NCI-H1930 (cell line): ENCODE data around the gene CPNE8.

Source experiments
- DNase-seq, 2 experiments: peaks; one replicate each; lab custom pipeline; 2025; lab: John Stamatoyannopoulos, UW

Gene CPNE8

DNA sequence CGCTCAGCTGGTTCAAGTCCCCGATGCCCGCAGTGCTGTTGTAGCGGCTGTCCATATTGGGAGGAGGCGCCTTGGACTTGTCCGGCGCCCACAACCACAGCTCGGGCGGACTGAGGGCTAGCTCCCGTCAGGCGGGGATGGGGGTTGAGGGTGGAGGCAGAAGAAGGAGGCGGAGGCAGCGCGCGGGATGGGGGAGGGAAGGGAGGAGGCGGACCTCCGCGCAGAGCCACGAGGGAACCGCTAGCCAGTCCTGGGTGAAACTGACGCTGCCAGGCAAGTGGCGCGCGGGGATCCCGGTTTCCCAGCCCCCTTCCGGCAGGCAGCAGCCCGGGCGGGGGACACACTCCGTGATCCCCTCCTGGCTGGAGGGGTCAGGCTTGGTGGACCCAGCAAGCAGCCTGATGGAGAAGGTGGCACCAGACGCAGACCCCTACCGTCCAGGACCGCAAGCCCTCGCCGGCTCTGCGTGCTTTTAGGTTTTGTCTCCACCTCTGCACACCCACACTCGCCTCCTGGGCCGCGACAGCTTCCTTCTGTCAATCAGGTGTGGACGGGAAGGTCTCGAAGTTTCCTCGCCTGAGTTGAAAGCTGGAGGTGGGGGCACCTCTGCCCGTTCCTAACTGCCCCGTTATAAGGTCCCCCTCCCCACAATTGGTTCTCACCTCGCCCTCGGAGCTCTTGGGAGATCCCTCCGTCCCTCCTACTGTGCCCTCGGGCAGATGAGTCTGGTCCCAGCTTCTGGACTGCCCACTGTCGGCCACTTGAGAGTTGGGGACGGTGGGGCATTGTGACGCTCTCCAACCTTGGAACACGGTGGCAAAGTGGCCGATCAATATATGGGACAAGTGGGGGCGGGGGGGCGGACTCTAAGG, at the start of gene CPNE8:
CPNE8 (minus strand) TSS at position 112 of the 872 bp plus-strand sequence; CDS start at position 55, 57 bp downstream.
- peak in 1 of 2 experiments; percentile 34 for DNase-seq

DNA sequence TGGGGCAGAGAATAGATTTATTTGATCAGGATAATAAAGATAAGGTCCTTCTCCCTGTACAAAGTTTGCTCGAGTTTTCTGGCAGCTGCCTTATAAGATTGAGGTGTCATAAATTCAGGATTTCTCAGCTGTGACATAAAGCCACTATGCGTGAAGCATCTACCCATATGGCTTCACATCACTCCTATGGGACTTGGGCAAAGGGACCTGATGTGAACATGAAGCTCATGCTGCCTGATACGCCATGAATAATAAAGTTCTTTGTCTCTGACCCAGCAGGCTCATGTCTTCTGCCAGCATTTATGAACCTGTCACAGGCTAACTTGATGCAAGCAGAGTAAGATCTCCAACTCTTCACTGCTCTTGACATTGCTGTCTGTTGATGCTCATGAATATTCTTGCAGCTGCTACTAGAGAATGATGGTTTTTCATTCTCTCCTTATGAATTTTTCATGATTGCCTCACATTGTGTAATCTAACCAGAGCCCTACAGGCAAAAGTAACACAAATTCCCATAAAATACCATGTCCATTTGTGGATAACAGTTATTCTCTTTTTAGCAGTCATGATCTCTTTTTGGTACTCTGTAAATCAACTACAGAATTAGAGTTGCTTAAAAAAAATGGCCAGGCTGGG, 49.0 kb upstream of the CPNE8 start:
- no peak for DNase-seq

DNA sequence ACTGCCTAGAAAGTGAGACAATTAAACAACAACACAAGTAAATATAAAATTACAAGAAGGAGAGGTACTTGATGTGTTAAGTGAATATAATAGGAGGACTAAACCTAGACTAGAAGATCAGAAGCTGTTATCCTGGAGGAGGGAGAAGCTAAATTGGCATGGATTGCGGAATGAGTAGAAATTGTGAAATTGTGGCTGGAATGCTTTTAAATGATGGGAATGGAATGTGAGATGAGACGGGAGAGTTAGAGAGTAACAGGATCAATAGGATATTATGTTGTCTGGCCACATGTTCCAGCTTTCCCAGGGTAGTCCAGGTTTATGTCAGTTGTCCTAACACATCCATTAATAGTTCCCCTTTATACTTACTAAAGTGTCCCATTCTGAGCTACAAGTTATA, 44.0 kb upstream of the CPNE8 start:
- DNase-seq: no peak

DNA sequence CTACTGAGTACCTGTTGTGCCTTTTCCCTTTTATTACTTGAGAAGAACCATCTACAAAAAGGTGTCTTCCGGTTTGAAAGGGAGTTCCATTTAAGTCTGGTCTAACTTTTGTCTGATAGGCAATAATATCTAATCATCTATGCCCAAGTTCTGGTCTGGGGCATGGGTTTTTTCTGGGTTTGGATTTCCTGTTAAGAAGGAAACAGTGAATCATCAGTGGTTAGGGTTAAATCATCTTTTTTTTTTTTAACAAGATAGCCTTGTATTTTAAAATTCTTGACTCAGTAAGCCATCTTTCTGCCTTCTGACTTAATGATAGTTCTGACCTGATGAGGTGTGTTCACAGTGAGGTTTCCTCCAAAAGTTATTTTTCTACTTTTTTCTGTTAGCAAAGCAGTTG, 29.3 kb upstream of the CPNE8 start:
- DNase-seq: no peak

DNA sequence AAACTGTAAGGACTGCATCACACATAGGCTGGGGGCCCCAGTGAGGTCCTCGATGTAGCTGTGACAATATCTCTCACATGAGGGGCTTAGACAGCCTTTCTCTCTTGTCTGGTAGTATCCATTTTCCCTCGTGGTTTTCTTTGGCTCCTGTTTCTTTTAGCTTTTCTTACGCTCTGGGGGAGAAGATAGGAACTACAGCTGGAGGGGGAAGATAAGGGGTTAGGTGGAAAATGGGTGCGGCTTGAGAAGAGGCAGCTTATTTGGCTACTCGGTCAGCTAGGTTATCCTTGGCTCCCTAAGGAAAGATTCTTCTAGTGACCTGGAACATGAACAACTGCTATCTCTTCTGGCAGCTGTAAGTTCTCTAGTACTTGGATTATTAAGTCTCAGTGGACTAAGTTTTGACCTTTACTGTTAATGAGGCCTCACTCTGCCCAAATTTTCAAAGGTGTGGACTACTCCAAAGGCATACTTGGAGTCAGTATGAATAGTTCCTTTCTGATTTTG, 28.7 kb upstream of the CPNE8 start:
- no peak for DNase-seq

DNA sequence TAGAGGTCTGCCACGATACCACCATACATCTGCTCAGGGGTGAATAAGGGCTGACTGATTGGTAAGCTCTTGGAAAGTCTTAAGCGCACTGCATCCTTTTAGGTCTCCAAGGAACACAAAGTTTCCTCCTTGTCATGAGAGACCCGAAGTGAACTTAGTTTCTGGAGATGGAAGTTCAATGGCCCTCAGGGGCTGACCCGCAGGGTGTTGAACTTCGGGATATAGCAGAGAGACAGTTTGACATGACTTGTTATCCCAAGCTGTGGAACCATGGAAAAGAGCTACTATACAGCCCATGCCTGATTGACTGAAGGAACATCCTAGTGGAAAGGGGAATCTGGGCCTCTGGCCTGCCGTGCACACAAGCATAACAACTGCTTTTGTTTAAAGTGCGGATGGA, 26.9 kb upstream of the CPNE8 start:
- no peak for DNase-seq

DNA sequence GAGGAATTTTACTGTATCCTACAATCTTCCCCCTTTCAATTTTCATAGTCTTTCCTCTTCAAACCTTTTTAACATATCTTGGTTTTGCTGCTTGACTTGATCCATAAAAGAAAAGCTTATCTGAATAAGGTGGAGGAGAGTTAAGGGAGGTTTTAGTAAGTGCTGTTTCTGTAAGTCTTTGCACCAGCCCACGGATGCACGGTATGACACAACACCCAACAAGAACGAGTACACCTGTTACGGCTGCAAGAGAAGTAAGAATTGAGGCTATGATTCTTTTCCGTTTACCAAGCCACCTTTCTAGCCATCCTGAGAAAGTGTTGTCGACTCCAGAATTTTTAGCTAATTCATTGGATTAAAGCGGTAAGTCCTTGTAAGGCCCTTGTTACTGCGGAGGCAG, 26.1 kb upstream of the CPNE8 start:
- DNase-seq: no peak

DNA sequence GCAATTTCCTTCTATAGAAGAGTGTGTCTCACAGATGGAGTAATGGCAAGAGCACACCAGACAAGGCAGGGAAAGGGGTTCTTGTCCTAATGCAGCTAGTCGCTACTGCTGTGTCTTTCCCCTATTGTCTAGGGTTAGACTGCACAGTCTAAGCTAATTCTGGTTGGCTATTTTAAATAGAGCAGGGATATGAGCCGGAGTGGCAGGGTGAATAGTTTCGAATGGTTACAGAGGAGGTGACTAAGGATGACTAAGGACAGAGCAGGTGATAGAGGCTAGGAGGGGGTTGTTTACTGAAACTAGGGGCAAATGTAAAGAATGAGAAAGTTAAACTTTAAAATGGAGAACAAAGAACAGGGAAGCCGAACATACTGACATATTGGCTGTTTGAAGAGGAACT, 25.6 kb upstream of the CPNE8 start:
- DNase-seq: no peak

DNA sequence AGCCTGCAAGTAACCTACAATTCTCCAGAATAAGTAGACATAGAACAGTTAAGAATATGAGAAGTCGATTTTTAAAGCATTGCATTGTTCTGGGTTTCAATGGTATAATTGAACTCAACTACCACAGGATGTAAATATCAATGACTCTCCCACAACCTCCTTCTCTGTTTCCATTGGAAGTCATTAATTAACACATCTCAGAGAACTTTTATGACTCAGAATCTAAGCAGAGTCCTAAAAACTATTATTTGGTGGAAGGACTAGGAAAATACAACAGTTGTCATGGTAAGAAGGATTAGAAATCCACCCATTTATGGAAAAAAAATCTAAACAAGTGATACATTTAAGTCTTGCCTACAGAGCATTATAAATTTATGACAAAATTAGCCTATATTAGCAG, 21.1 kb upstream of the CPNE8 start:
- DNase-seq: no peak

DNA sequence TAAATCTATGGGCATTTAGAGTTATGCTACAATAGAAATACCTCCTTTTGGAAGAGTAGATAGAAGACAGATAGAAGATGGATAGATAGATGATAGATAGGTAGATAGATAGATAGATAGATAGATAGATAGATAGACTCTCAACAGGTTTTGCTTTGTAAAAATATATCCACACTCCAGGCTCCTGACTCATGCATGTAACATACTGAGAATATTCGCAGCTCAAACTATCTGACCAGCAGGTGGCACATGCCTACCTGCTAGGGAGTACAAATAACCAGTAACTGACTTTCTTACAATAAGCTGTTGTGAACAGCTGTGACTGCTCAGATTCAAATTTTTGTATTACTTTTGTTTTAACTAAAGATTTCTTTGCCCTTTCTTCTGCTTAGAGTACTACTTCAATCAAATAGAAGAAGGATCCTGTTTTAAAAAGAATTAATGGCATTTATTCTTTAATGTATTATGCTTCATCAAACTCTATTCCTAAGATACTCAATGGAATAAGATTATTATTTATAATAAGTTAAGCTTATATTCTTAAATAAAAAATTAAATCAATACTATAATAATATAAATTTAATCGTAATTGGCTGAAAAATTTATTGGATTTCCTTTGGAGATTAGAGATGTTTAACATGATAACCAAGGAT, 15.8 kb upstream of the CPNE8 start:
- DNase-seq: peak; percentile 63 to 71

DNA sequence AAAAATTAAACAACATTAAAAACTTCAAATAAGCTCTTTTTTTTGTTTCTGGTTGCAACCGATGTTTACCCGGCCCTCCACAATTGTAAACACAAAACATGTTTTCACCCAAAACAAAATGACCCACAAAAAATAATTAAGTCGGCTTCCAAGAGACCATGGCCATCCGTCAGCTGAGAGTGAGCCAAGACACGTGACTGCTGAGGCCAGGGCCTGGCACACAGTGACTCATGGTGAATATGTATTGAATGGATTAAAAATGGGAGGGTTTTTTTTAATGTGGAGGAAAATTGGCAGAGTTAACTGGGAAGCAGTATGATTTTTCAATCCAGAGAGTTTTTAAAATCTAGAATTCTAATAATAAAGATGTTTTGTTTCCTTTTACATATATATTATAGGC, 13.8 kb upstream of the CPNE8 start:
- no peak for DNase-seq

DNA sequence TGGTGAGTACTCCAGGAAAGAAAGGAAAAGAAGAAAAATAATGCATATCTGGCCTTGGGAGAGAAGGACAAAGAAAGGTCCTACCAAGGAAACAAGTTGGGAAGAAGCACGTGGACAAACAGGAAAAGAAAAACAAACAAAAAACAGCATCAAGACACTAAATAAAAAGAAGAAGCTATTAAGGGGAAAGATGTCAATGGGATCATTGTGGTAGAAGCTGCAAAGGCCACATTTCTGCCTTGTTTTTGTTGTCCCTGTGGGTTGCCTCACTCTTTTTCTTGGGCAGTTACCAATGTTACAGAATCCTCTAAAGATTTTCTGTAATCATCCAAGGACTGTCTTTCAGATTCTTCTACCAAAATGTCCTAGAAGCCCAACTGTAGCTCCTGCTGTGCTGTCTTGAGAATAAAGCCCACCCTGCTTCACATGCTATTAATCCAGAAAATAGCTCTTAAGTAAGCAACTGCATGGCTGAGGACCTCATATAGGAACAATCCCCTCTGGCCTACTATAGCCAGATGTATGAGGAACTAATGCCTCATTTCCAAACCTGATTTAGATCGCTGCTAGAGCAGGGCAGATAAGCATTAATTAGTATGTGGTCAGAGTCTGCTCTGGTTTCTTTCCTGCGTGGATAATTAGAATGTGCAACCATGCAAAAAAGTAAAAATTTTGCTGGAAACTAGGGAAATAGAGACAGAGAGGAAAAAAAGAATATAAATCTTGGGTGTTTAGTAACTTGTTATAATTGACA, 10.2 kb upstream of the CPNE8 start:
- no peak for DNase-seq

DNA sequence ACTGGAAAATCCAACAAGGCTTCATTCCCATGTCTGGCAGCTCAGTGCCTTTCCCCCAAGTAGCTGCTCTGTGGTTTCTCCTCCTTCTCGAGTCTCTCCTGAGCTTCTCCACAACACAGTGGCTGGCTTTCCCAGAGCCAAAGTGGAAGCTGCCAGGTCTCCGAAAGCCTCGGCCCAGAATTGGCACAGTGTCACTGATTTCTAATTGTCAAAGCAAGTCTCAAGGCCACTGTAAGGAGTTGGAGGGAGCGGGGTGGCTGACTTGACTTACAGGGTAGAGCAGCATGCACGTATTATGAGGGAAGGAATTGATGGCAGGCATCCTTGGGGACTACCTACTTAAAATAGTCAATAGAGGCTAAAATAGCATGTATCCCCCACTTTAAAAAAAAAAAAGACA, 6.7 kb upstream of the CPNE8 start:
- DNase-seq: no peak

DNA sequence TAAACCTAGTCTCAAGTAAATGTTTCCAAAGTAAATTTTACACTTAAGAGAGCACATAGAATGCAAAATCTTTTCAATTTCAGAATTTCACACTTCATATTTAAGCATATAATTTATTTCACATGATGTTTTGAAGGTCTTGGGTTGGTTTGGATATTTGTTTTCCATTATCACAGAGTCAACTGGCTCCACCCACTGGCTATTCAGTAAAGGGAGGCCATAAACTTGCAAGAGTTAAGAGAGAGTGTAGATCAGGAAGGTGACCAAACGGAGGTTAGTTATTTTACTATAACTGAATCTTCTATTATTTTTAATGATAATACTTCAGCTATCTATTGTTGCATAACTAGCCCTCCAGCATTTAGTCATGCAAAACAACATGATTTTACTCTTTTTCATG, 6.2 kb upstream of the CPNE8 start:
- DNase-seq: no peak

DNA sequence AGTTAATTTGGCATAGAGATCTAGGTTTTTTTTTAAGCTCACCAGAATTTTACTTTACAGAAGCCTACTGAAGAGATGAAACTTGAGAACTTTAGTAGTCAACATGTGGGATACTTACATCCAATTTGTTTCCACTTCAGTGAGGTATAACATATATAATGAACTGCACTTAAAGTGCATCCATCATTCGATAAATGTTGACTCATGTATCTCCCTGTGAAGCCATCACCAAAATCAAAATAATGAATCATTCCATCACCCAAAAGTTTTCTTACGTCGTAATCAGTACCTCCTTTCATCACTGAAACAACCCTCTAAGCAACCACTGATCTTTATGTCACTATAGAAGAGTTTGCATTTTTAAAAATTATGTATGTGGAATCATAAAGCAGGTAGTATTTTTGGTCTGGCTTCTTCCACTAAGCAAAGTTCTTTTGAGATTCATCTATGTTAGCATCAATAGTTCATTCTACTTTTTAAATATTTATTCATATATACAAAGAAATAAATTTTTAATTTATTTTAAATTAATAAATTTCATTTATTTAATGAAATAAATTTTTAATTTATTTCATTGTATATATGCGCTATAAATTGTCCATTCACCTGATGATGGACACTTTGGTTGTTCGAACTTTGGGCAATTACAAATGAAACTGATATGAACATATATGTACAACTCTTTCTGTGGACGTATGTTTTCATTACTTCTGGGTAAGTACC, 2.0 kb upstream of the CPNE8 start:
- no peak for DNase-seq

DNA sequence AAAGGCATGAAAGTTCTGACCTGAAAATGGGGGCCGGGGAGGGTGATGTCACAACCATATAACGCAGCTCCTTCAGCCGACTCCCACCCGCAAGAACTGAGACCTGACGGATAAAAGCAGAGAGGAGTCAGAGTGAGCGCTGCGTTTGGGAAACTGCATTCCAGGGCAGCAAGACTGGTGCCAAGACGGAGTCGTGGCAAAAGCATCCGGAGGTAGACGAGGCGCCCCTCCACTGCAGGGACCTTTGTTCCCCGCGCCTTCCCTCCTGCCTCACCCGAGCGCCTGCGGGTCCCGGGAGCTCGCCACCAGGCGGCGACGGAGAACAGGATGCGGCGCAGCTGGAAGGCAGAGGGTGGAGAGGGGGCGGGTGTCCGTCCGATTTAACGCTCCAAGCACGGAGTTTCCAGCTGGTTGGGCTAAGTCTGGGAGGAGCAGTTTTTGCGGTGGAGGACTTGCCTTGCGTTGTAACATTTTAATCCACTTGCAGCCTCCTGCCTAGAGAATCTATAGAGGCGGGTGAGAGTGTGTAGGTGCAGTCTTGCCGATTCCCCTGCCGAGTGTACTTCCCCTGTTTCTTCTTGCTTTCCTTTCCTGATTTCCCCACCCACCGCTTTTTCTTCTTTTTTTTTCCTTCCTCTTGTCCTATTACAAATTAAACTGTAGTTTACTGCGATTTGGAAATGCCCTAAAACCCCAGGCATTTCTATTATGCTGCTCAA, 1.2 kb upstream of the CPNE8 start:
- DNase-seq: peak; percentile 79 to 87

DNA sequence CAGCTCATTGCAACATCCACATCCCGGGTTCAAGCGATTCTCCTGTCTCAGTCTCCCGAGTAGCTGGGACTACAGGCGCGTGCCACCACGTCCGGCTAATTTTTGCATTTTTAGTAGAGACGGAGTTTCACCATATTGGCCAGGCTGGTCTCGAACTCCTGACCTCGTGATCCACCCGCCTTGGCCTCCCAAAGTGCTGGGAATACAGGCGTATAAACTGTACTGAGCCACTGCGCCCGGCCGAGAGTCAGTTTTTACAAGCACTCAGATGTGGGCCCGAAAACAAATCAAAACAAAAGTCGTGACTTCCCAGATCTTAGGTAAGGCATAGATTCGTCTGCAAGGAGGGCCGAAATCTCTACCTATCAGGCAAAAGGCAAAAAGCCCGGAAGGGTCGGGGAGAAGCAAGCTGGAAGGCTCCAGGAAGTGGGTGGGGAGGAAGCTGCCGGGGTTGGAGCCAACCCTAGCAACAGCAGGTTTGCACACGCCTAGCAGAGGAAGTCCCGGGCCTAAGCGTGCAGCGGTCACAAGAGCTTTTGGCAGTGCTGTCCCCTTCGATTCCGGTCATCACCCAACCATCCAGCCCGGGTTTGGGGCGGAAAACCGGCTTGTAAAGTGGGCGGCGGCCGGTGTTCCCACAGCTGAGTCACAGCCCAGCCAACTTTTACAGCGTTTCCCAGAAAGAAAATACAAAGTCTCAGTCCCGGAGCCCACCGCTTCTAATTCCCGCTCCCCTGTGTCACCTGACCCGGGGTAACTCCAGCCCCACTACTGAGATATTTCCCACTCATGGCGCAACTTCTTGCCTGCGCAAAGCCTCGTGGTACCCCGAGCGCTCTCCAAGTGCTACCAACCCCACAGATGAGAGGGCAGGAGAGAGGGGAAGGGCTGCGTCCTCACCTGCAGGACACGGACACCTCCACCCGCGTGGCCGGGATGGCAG, 583 bp downstream of the CPNE8 start:
- DNase-seq: peak in 1 of 2 experiments; percentile 26

DNA sequence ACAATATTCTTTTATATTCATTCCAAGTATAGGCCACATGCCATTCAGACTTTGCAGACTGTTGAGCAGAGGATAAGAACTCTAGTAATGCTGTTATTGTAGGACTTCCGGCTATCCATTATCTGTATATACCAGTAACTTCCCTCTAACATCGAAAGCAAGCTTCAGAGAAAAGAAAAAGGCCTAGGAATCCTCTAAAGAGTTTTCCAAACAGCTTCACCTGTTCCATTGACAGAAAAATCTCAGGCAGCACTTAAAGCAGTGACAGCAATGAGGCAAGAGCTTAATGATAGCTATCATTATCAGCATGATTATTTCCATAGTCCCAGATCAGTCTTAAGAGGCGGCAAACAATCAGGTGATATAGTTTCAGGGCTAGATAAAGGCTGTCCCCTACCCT, 1.8 kb downstream of the CPNE8 start:
- no peak for DNase-seq

DNA sequence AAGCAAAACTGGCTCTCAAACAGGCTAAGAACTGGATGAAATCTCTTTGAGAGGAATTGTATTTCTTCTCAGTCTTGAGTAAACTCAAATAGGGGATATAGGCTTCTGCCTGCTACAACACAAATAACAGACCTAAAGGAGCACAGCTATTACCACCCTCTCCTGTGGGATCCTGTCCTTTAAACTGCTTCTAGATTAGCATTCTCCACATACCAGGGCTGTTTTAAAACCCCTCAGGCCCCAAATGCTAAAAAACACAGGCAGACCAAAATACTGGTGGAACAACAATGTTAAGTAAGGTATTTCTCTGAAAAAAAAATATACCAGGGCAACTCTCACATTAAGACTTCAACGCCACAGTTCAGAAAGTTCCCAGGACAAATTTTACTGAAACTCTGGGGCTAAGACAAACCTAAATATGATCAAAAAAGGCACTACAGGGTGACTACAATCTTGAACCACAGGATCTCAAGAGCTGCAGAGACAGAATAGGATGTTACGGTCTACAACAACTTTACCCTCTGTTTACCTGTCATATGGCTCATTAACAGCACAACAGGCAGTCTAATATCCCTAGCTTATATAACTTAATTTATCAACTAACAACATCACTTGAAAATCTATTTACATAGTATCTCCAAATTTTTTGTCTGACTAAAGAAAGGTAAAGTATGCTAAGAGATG, 7.2 kb downstream of the CPNE8 start:
- DNase-seq: no peak
